ENCODE results near the gene AAR2. TPM values are rescaled to one million over a fixed set of nuclear protein-coding genes. Genes with fewer than 3 reads are reported as not detected.

The AAR2 gene
- total RNA-seq, 1 donor: 23.5 TPM

- no peak overlapping the region for H3K4me3 ChIP-seq (ENCODE audit: low read depth, low read length)
- no peak for DNase-seq (ENCODE audit: low read depth)
- TF ChIP-seq CTCF (IDR thresholded peaks at IDR 0.05; ENCODE audit: insufficient read depth, low read length): no peak
Measured at GRCh38 chr20:36253036-36253435, 16.8 kb downstream of the AAR2 start.

GRCh38 chr20:36254076-36254475 is 17.8 kb downstream of the AAR2 start:
- no peak for DNase-seq (ENCODE audit: low read depth)
- no peak overlapping the region for H3K4me3 ChIP-seq (ENCODE audit: low read depth, low read length)
- no peak for TF ChIP-seq CTCF (IDR thresholded peaks at IDR 0.05; ENCODE audit: insufficient read depth, low read length)

- DNase-seq (ENCODE audit: low read depth): no peak
- no peak for TF ChIP-seq CTCF (IDR thresholded peaks at IDR 0.05; ENCODE audit: insufficient read depth, low read length)
- H3K4me3 ChIP-seq (ENCODE audit: low read depth, low read length): no peak overlapping the region
Measured at GRCh38 chr20:36255445-36255844, 19.2 kb downstream of the AAR2 start.

GRCh38 chr20:36259177-36260061 is 23.1 kb downstream of the AAR2 start:
- no peak for TF ChIP-seq CTCF (IDR thresholded peaks at IDR 0.05; ENCODE audit: insufficient read depth, low read length)
- H3K4me3 ChIP-seq (ENCODE audit: low read depth, low read length): no peak overlapping the region
- DNase-seq (ENCODE audit: low read depth): no peak

- no peak for DNase-seq (ENCODE audit: low read depth)
- TF ChIP-seq CTCF (IDR thresholded peaks at IDR 0.05; ENCODE audit: insufficient read depth, low read length): no peak
- H3K4me3 ChIP-seq (ENCODE audit: low read depth, low read length): no peak overlapping the region
Measured at GRCh38 chr20:36260316-36260715, 24.0 kb downstream of the AAR2 start.

GRCh38 chr20:36261389-36262105 is 25.3 kb downstream of the AAR2 start:
- no peak for DNase-seq (ENCODE audit: low read depth)
- H3K4me3 ChIP-seq (ENCODE audit: low read depth, low read length): no peak overlapping the region
- no peak for TF ChIP-seq CTCF (IDR thresholded peaks at IDR 0.05; ENCODE audit: insufficient read depth, low read length)
